HTERT RPE-1 (cell line): ENCODE data around the gene NBEAL1.
"Not testable (repeated sequence)": the region's sequence is repeated elsewhere in the genome, so short reads cannot be mapped to it uniquely, and the experiment has no call there.

Source experiments
- in situ Hi-C: fragments of 300-500 bp; cut with MboI; formaldehyde crosslinking; loops from 4 replicates; pipeline ENCODE4 v1.14.3; 2020; ENCODE audit warnings: low sequenced_read_pairs

The NBEAL1 gene

DNA sequence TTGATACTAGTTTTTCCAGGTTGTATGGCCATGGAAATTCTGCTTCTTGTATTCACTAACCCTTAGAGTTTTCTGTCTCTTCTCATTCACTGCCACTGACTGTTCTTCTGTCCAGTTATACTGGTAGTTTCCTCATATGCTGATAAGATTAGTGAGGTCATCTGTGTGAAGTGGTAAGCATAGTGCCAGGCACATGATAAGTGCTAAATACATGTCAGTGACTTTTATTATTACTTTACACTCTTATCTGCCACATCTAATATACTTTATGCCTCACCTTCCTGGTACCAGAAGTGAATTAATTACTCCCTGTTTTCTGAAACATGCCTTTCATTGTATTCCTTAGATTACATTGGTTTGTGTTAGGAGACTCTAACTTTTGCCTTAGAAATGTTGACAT lies 91.3 kb downstream of the NBEAL1 start:
- in situ Hi-C loops: no loop called here

DNA sequence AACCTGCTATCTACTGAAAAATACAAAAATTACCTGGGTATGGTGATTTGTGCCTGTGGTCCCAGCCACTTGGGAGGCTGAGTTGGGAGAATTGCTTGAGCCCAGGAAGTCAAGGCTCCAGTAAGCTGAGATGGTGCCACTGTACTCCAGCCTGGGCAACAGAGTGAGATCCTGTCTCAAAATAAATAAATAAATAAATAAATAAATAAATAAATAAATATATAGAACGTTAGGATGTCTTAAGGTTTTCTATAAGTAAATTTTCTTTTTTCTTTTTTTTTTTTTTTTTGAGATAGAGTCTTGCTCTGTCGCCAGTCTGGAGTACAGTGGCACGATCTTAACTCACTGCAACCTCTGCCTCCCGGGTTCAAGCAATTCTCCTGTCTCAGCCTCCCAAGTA lies 95.8 kb downstream of the NBEAL1 start:
- in situ Hi-C loops: not testable (repeated sequence)

DNA sequence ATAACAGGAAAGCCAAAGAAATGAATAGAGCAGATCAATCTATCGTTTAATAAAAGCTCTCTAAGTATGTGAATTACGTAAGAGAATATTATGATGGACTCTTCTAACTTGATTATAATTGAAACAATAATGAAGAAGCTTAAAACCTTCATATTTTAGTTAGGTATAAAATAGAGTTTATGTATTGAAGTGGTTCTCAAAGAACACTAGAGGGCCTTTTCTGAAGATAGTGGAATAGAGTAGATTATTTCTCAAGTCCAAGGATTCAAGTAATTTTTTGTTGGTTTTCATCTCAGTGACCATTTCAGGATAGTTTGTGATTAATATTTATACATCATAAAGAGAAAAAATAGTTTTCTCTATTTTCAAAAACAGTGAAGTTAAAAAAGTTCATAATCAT lies 97.7 kb downstream of the NBEAL1 start:
- in situ Hi-C loops: no loop called here

GRCh38 chr2:203115201-203115700 lies 100.6 kb downstream of the NBEAL1 start:
- in situ Hi-C loops: not testable (repeated sequence)

DNA sequence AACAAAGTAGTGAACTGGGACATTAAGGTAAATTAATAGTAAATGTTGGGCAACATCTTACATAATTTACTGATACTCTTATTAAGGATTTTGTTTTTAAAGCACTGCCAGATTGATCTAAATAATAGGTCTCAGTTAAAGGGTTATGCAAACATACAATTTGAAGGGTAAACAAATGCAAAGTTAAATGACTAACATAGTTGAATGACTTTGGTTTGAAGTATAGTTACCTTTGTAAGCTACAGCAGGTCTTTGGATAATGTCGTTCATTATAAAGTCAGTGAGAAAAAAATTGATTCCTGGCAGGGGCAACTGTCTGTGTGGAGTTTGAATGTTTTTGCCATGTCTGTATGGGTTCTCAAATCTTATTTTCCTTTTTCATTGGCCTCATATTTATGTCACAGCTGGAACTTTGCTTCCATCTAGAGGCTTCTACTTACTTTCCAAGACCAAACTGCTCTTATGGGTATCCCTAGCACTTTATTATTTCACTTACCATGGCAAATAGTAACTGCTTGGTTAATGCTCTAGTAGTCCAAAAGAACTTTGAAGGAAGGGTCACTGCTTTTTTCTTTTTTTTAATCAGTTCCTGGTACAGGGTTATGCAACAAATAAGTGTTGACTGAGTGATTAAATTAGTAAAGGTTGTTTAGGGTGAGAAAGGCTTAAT lies 107.8 kb downstream of the NBEAL1 start:
- in situ Hi-C loops: no loop called here

GRCh38 chr2:203126996-203127395 lies 112.3 kb downstream of the NBEAL1 start:
- in situ Hi-C loops: no loop called here

DNA sequence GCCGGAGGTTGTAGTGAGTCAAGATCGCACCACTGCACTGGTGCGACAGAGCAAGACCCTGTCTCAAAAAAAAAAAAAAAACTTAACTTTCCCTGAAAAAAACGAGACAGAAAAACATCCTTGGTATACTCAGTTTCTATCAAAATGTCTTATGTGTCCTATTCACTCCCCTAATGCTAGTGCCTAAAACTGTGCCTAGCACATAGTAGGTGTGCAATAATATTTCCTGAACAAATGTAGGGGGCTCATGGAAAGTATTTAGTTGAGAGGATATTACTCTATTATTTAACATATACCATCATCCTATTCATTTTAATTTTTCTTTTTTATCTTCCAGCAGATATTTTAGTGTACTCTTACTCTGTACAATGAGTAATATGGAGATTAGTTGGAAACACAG lies 120.4 kb downstream of the NBEAL1 start:
- in situ Hi-C loops: no loop called here

- in situ Hi-C loops: no loop called here
Measured at GRCh38 chr2:203143391-203143790, 128.7 kb downstream of the NBEAL1 start.

- in situ Hi-C loops: no loop called here
Measured at GRCh38 chr2:203149194-203149593, 134.5 kb downstream of the NBEAL1 start.

DNA sequence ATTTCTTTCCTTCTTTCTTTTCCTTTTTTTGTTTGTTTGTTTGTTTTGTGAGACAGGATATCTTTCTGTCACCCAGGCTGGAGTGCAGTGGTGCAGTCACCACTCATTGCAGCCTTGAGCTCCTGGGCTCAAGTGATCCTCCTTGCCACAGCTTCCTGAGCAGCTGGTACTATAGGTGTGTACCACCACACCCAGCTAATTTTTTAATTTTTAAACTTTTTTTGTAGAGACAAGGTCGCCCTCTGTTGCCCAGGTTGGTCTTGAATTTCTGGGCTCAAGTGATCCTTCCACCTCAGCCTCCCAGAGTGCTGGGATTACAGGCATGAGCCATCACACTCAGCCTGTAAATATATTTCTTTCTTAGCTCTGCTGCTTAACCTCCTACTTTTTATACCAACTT lies 140.7 kb downstream of the NBEAL1 start:
- in situ Hi-C loops: no loop called here

DNA sequence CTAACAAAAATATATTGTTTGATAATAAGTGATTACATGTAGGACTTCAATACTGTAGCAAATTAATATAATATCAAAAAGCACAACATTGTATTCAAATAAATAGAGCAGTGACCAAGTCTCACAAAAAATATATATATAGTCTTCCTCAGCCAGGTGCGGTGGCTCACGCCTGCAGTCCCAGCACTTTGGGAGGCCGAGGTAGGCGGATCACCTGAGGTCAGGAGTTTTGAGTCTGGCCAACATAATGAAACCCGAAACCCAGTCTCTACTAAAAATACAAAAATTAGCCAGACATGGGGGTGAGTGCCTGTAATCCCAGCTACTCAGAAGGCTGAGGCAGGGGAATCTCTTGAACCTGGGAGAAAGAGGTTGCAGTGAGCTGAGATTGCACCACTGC lies 148.0 kb downstream of the NBEAL1 start:
- in situ Hi-C loops: not testable (repeated sequence)

DNA sequence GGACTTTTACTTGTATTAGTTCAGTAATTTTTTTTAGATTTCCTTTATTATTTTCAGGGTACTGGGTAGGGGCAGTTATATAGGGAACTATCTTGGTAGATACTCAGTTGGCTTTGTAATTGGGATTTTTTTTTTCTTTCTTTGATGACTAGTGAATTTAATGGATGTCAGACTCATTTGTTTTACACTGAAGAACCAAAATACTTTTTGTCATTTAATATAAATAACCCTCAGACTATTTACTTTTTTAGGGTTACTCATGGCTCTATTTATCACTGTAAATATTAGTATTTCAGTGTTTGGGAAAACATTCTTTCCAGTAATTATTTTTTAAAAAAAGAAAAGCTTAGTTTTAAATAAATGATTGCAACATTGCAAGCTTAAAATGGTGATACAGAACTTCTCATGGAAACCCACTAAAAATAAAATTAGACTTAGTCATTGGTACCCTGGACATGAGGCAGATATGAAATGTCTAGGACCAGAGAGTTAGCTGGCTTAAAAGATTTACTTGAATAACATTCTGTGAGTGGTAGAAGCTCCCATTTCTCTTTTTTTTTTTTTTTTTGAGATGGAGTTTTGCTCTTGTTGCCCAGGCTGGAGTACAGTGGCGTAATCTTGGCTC lies 149.7 kb downstream of the NBEAL1 start:
- in situ Hi-C loops: no loop called here

DNA sequence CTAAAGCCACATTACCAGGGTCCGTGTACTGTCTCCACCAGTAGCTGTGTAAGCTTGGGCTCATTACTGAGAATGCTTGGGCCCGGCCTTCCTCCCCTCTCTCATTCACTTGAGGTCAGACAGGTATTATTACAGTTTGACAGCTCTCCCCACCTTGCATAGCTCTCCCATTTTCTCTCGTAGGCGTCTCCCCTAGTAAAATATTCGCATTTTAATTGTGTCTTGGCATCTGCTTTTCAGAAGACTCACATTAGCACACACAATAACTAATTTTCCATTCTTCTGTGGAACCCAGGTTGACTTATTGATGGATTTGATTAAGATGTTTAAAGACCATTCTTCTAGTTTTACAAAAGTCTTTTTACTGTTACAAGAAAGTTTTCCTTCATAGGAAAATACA lies 153.1 kb downstream of the NBEAL1 start:
- in situ Hi-C loops: no loop called here

DNA sequence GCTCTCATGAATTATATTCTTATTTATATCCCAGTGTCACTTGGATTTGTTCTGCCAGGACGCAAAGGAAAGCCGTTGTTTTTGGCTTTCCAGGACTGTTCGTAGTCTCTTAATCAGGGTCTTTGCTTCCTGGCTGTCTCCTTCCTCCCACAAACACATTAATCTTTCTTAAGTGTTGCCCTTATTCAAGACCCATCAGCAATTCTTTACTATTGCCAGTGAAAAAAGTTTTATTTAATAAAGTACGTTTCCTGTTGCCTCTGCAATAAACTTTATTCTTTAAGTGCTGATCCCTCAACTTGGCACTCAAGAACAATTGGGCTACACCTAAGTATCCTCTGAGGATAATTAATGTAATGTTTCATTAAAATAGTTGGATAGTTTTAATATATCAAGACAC lies 155.8 kb downstream of the NBEAL1 start:
- in situ Hi-C loops: no loop called here

GRCh38 chr2:203175371-203175770 lies 160.7 kb downstream of the NBEAL1 start:
- in situ Hi-C loops: no loop called here

DNA sequence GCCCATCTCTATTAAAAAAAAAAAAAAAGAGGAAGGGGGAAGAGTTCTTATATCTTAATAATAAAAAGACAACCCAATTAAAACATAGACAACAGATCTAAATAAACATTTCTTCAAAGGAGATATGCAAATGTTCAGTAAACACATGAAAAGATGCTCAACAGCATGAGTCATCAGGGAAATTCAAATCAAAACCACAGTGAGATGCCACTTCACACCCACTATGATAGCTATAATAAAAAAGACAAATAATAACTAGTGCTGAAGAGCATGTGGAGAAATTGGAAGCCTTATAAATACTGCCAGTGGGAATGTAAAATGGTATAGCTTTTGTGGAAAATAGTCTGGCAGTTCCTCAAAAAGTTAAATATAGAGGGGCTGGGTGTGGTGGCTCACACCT lies 162.7 kb downstream of the NBEAL1 start:
- in situ Hi-C loops: no loop called here

GRCh38 chr2:203185864-203186263 lies 171.2 kb downstream of the NBEAL1 start:
- in situ Hi-C loops: no loop called here

- in situ Hi-C loops: not testable (repeated sequence)
Measured at GRCh38 chr2:203190547-203190946, 175.9 kb downstream of the NBEAL1 start.

GRCh38 chr2:203191026-203191425 lies 176.4 kb downstream of the NBEAL1 start:
- in situ Hi-C loops: not testable (repeated sequence)

DNA sequence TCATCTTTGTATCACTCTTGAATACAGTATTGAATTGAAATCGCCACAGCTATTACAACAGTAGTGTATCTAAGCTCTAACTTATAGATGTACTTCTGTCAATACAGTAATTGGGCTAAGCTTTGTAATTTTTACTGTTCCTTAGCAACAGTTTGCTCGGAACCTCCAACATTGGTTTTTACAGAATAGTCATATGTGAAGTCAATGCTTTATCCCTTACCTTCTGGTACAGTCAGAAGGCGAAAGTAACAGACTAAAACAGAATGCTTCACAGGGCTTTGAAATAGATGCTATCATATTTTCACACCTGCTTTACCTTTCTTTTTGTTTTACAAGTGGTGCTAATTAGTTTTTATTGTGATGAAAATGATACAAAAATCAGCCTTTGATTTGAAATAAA lies 177.3 kb downstream of the NBEAL1 start:
- in situ Hi-C loops: no loop called here

DNA sequence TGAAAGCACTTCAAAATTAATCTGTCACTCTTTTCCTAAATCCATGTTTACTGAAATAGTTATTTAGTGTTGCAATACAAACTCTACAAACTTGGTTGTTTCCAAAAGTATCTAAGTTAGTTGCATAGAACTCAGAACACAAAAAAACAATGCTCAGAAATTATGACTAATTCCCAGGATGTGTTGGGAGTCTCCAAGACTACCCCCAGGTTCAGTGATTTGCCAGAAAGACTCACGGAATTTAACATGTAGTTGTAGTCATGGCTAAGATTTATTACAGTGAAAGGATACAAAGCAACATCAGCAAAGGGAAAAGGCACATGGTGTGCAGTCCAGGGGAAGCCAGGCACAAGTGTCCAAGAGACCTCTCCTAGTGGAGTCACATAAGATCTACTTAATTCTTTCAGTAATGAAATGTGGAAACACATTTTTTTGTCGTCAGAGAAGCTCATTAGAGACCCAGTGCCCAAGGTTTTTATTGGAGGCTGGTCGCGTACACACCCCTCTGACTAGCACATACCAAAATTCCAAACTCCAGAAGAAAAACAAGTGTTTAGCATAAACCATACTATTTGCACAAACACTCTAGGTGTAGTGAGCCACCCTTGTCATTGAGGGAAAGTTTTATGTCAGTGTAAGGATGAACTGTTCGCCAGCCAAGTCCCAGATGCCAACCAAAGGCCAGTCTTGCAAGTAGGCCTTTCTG lies 180.8 kb downstream of the NBEAL1 start:
- in situ Hi-C loops: no loop called here

DNA sequence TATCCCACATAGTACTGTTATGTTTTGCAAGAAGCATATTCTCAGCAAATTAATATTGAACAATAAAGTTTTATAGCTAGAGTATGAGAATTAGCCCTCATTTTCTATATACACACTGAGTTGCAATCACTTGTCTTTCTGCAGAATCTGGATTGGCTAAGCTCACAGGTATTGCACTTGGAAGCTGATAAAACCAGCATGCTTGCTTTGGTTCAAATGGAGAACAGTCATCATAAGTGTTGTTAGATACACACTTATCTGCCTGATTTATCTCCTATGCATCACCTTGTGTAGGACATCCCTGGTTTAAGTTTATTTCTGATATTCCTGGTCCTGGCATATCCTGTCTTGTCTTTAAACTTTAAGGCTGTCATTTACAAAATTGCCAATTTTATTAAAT lies 186.2 kb downstream of the NBEAL1 start:
- in situ Hi-C loops: no loop called here
